Stimulated activated CD4-positive, alpha-beta T cell treated with anti-CD3 and anti-CD28 coated beads, TNF-alpha, amount 100 ng/mL, for 1 hour (primary cell): Measurements from ENCODE around the gene NPTN.

ENCODE experiments used
- DNase-seq, 3 donors: peaks; one replicate each; pipeline ENCODE4 v3.0.0-alpha.2; 2020; ENCODE audit warnings: low read depth in 3 of 3, low spot score in 1 of 3

The NPTN gene

DNA sequence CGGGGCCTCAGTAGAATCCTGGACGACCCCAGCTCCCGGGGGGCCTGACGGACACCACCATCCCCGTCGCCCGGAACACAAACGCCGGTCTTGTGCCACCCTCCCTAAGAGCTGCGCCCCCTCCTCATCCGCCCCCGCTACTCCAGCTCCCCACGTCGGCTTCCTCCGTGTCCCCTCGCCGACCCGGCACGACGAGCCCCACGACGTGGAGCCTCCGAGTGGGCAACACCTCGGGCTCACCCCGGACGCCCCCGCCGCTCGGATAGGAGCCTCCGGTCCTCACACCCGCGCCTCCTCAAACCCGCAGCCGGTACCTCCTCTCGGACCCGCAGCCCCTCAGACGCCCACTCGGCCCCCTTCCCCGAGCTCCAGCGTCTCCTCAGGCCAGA, 525 bp downstream of the NPTN start:
- DNase-seq = peak in 1 of 3 donors; percentile 18

DNA sequence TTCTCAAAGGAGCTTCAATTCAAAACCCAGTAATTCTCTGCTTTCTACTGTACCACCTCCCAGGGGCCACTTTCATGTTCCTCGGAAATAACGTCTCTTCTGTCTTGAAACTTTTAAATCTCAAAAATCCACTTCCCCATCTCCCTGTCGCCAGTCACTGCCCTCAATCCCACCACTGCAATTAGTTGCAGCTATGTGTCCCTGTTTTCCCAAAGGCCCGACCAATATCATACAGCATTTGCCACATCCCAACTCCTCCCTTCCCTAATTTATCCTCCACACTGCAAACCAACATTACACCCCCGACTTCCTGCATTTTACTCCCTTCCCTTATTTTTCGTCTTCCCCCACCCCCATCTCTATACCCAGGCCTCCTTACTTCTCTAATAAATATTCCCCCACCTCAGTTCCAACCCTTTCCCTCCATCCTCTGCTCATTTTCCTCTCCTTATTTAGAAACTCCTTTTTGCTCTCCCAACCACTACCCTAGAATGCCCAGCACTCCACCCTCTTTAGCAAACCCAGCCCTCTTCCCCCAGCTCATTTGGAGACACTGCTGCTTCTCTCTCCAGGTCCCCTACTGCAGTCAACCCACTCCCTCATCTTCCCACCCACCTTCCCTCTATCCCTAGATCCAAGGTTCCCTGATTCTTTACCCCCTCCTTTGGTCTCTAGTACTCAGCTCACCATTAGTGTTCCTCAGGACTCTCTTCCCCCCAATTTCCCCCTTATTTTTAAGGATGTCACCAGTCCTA, 1.1 kb downstream of the NPTN start:
- no peak for DNase-seq

DNA sequence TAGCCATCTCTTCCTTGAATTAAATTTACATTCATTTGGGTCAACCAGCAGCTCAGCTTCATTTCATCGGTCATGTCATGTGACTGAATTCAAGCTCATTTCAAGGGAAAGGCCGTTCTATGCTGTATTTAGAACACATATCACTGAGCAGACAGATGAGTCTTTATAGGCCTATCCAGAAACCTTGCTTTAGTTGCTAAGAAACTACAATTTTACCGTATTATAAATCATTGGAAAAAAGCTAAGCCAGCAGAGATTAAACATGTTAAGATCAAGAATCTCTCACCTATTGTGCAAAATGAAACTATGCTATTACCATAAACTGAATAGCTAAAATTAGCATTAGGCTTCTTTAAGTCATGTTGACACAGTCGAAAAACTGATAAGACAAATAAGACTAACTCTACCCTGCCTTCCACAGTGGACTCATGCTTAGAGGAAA, 2.2 kb downstream of the NPTN start:
- no peak for DNase-seq

DNA sequence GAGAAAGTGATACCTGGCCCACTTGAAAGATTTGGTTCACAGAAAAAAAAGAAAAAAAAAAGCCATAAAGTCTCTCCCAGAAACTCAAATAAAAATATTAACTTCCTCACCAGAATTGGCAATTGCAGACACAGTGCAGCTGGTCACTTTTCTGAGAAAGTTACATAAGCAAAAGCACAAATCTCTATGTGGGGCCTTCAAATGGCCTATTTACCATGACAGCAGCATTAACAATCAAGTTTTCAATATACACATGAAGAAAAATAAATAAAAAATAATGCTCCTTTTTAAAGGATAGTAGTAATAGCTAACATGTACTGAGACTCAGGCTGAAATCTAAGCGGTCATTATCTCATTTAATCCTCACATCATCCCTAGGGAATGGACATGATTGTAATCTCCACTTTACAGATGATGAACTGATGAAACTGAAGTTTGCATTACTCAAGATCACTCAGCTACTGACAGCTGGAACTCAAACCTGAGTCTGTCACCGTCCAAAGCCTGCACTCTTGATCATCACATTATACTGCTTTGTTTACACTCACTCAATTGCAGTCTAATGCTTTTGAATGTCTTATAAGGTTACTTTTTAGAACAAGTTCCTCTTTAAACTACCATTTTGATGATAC, 3.3 kb downstream of the NPTN start:
- no peak for DNase-seq

DNA sequence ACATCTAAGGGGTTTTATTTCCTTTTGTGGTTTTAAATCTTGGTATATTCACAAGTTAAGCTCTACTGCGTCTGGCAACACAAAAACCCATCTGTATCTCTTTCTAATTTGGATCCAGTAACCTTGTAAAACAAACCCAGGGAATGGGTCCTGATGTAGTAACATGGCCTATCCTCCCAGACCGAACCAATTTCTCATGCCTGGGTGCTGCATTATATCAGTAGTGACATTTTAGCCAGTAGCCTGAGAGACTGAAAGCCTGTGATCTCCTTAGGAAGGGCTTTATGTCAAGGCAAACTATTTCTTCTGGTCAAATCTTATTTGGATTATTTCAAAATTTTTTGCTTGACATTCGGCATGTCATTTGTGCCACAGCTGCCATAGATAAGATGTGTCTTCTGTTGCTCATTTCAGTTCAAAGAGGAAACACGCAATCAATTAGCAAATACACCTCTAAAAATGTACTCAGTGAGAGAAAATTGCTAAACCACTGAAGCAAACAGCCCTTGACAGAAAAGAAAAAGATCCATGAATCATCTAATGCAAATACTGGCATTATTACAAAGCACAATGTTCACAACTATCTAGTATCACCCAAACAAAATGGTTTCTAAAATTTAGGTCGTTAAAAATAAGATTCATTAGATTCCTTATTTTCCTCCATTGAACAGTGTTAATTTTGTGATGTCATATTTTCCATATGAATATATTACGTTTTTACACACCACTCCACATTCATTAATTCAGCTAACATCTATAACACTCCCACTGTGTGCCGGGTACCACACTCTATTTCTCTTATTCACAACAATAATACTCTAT, 4.0 kb downstream of the NPTN start:
- no peak for DNase-seq

DNA sequence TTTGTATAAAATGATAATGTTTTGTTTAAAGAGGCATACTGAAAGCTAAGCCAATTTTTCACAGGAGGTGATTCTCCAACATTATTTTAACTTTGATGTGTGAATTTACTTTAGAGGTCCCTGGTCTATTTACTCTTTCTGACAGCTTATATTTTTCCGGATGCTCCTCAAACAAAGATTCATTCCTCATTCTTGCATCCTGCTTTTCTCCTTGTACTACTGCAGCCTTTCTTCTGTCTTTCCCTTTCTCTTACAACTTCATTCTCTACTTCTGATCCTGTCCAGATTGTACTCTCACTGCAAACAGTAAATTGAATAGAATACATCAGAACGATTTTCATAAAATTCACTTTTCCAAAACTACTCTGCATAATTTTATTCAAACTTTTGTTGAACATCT, 5.1 kb downstream of the NPTN start:
- DNase-seq = no peak

DNA sequence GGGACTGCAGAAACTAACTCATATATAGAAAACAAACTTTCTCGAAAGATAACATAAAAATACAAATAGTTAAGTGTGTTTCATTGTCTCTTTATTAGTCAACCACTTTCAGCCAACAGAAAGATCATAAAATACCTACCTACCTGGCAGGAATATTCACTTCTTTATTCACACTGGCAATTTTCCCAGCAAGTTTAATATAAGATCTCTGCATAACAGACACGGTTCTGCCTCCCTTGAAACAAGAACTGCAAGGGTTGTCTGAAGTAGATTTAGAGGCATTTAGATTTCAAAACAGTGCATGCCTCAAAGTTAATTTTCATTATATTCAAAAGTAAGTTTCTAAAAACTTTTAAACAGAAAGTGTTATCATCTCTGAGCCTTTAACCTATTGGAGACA, 7.1 kb downstream of the NPTN start:
- DNase-seq = no peak

DNA sequence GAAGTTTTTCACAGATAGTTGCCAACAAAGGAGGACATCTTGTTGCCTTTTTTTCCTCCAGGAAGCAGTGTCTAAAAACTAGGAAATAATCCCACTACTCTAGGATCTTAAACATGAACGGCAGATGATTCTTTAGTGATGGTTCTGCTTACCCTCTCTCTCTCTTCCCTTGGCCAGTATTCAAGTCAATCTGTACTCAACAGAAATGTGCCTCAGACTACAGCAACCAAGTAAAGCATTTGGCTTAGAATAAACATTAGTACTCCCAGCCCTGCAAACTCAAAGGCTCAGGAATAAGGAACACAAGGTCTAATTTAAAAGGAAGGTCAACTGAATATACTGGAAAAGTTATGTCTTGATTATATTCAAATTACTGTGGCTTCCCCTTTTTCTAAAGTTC, 8.7 kb downstream of the NPTN start:
- DNase-seq = no peak

DNA sequence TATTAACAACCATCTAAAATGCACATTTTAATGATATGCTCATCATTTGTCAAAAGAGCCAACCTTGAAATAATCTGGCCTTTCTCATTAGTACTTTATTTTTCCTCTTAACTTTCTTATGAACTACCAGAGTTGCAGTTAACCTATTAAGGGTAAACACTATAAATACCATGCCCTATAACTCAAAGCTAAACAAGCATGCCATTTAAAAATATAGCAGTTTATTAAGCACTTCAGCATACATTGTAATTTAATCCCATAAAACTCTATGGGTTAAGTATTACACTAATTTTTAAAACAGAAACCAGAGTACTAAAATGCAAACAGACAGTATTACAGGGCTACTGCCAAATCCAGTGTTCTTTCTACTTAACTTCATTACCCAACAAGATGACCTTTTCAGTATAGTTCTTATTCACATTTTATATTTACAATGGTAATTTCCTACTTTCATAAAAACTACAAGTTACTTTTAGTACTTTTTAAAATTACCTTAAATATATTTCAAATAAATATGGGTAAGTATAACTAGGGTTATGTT, 11.8 kb downstream of the NPTN start:
- DNase-seq = no peak

DNA sequence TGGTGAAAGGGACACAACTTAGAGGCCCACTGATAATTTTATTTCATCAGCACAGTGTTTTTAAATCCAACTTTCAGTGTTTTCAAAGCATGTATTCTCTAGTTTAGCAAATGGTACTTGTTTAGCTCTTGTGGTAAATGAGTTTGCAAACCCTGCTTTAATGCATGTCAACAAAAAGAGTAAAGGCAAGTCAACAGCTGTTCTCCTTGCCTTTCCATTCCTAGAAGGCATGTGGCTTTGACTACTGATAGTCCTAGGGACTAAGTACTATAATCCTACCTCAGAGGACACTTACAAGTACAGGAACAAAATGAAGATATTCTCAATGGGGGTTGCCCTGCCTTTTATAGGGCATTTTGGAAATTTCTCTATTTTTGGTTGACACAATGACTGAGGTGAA, 13.1 kb downstream of the NPTN start:
- DNase-seq = no peak

DNA sequence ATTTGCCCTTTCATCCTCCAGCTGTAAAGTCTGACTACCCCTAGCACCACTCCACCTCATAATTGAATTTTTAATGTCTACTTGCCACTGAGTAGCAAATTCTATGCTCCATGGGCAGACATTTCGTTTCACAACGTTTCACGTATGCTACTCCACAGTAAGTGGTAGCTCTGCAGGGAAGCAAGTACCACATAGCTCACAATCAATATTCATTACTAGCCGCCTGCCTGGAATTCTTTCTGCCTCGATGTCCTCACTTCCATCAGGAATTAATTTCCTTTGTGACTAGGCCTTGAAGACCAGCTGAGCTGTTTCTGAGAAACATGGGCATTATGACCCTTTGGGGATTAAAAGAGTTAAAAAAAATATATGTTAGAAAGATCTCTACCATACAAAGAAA, 15.3 kb downstream of the NPTN start:
- no peak for DNase-seq

DNA sequence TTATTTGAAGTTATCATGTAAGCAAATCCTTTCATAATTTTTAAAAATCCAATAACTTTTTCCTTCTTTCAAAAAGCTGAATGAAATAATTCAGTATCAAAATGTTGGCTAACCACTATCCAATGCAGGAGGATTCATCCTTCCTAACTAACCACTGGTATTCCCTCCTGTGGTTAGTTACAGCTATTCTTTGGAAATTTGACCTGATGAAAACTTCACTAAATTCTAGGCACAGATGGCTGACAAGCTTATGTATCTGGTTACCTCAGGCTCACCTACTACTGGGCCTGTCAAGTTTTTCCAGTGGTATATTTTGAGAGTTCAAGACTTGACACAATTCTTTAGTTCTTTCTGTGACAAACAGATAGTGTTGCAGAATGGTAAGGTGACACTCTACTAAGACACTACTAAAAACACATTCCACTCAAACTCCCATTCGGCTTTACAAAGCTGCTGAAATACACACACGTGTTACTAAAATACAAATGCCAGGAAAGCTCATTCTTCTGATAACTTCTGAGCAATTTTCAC, 15.8 kb downstream of the NPTN start:
- no peak for DNase-seq

DNA sequence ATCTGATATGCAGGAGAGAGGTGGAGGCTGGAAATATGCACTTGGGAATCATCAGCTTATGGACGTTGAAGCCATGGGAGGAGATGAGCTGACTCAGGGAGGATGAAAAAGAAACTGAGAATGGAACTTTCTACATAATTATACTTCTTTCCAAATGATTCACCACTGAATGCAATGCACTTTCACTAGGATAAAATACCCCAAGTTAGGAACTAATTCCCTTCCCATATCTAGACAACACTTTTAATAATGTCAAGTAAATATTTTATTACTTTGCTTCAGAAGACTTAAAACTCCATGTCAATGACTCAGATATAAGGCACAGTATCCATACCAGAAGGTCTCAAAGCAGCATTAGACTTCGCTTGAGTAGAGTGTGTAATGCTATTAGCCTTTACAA, 24.2 kb downstream of the NPTN start:
- no peak for DNase-seq

DNA sequence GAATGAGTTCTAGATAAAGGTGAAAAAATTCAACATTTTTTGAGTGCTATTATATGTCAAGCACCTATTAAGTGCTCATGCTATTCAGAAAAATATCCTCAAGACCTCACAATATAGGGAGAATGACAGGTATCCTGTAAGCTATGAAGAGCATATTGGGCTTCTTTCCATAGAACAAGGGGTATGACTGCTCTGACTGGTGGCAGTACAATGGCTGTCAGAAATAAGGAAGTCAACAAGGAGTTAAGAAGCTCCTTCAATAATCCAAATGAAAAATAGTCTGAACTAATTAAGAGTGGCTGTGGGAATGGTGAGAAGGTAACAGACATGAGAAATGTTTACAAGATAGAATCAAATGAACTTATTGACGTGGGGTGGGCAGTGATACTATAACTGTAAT, 24.7 kb downstream of the NPTN start:
- no peak for DNase-seq

DNA sequence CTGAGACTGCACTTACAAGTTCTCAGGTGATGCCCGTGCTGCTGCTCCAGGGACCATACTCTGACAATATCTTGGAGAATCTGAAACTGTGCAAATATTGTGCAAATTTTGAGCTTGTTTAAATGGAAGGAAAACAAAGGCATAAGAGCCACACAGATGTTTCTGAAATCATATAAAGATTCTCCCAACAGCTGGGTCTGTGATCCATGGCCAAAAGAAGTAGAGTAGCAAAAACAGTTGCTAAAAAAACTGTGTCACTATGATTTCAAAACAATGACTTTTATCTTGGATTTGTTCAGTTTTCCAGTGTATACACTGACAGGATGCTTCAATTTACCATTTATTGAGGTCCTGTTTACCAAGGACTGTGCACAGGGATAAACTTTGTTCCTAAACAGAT, 25.3 kb downstream of the NPTN start:
- DNase-seq = no peak

DNA sequence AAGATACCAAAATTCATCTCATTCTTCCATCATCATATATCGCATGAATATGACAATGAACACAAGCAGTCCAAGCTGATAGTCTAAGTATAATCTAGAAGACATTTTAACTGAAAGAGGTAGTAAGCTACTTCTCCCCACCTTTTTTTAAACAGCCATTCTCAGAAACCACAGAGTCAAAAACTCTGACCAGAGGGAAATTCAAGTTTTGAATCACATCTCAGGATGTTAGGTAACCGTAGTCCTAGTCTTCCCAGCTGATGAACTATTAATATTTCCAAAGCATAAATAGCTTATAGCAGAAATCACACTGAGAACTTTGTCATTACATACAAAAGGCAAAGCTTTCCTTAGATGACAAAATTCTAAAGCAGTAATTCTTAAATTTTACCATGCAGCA, 25.8 kb downstream of the NPTN start:
- no peak for DNase-seq

DNA sequence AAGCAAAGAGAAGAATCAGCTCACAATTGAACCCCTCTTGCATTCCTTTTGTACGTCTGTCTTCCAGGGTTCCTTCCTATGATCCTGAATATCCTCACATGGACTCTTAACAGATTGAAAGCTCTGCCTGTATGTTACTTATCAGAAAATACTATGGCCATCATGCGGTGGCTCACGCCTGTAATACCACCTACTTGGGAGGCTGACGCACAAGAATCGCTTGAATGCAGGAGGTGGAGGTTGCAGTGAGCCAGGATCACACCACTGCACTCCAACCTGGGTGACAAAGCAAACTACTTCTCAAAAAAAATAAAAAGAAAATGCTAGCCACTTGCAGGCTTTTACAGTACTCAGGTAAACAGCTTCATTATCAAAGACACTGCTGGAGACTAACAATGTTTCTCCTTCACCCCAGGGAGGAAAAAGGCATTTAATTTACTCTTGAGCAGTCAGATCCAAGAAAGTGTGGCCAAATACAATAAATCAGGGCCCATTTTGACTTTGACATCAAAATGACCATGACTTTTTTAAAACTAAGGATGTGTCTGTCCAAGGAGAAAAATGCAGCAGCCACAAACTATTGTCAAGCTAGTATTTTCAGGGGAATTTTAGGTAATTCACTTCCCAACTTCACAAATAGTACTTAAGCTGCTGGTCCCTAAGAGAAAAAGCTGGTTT, 27.3 kb downstream of the NPTN start:
- no peak for DNase-seq

DNA sequence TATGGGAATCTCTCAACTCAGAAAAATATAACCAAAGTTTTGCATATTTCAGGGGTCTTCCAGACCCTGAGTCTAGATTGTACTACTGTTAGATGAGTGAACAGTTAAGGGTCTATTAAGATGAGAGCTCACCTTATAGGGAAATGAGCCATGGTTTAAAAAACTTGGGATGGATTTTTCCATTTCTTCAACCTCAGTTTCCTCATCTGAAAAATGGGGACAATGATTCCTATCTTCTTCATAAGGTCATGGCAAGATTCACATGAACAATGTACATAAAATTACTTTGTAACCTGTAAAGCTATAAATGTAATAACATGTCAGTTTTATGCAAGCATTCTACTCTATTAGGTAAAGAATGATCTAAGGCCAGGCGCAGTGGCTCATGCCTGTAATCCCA, 28.7 kb downstream of the NPTN start:
- no peak for DNase-seq

DNA sequence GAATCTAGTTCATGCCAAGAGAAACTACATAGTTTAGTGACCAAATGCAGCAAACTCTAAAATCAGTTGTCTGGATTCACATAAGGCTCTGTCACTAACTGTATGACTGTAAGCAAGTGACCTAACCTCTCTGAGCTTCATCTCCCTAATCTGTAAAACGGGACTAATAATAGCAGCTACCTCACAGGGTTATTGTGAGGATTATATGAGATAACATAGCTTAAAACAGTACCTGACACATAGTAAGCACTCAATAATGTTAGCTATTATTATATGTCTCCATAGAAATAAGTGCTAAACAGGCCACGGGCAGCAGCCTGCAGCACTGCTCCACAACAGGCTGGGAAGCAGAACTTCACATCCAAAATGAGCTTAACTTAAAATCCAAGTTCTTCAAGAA, 30.2 kb downstream of the NPTN start:
- no peak for DNase-seq

DNA sequence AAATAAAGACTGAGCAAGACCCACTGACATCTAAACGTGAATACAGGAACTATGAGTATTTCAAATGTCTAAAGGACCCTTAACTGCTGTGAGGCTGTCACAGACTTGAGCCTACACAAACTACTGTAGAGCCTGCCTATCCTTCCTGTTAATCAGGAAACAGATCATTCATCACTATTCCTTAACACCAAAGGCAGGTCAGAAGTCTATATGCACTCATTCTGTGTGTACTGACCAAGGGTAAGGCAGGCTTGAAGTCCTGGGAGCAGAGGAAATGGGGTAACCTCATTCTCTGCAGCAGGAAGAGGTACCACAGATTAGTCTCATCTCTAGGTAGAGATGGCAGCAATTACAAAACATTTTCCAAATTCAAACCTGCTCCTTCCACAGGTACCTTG, 30.7 kb downstream of the NPTN start:
- DNase-seq = no peak
